Right lobe of liver (tissue), 6 donors: ENCODE results near the gene CACHD1. TPM values are rescaled to one million over a fixed set of nuclear protein-coding genes. Genes with fewer than 3 reads are reported as not detected.
A peak's percentile ranks its signal among the peaks of the same experiment; 100 is the strongest.

ENCODE experiments used
- ATAC-seq, 4 donors: fragments of 200-7000 bp; cut with Tn5 transposase; one replicate each; pipeline ENCODE4 v1.9.1; 2020; ENCODE audit warnings: mild to moderate bottlenecking in 4 of 4, moderate library complexity in 4 of 4
- DNase-seq, 3 donors: peaks; one replicate each; pipeline ENCODE4 v3.0.0-alpha.2; 2020
- H3K27ac ChIP-seq, 3 donors: fragments of 200-600 bp; one replicate each; pipeline ENCODE4 v1.8.0; 2022
- H3K27me3 ChIP-seq, 2 donors: fragments of 200-600 bp; one replicate each; pipeline ENCODE4 v1.8.0; 2022
- H3K36me3 ChIP-seq, 4 donors: fragments of 200-600 bp; sonication (generic) in 1 of 4; one replicate each; pipeline versions ENCODE4 v1.5.1 to v1.8.0; 2017 to 2022; ENCODE audit warnings: control low read depth in 1 of 4
- H3K4me1 ChIP-seq, 4 donors: fragments of 200-600 bp; sonication (generic) in 1 of 4; one replicate each; pipeline versions ENCODE4 v1.5.1 to v1.8.0; 2017 to 2022; ENCODE audit warnings: control low read depth in 1 of 4
- H3K4me3 ChIP-seq, 3 donors: fragments of 200-600 bp; one replicate each; pipeline ENCODE4 v1.8.0; 2022
- H3K9me3 ChIP-seq, 4 donors: fragments of 200-600 bp; sonication (generic) in 1 of 4; one replicate each; pipeline versions ENCODE4 v1.5.1 to v1.8.0; 2017 to 2022; ENCODE audit warnings: control low read depth in 1 of 4
- POLR2A ChIP-seq: fragments of 450-650 bp; IDR thresholded peaks from one replicate; pipeline ENCODE4 v1.6.1; 2017; ENCODE audit warnings: antibody characterized with exemption, mild to moderate bottlenecking
- WGBS: methylation state at CpG from one replicate; pipeline ENCODE4 v1.1.6; 2018; ENCODE audit warnings: low coverage, low lambda C conversion rate; ENCODE audit not compliant: insufficient coverage; ENCODE audit errors: missing lambda C conversion rate; 5-methylcytosine and 5-hydroxymethylcytosine counted together
- intact Hi-C, 2 donors: fragments of 100-400 bp; cut with DNase I; formaldehyde crosslinking; loops; one replicate each; pipeline versions ENCODE4 v1.11.2 to v1.14.1; 2022
- total RNA-seq, 6 experiments: library from RNA; depleted of rRNA in 2 of 6; stranded (reverse); fragments of >200 nt in 2 of 6; fragmentation: NEBNext Ultra II Directional in 3 of 6; extraction: Animal tissue kit (Norgen Biotek cat#: 25700) in 3 of 6; gene quantifications; one replicate each; pipeline versions ENCODE4 v1.1.0 to v1.2.4, GENCODE V29; 2016 to 2023
- TF ChIP-seq, protein P1 (sequence below), 4 donors: fragments of 200-600 bp in 3 of 4; fragments of 450-650 bp in 1 of 4; IDR thresholded peaks; one replicate each; pipeline versions ENCODE4 v1.5.1 to v1.8.0; 2016 to 2022; ENCODE audit warnings: antibody characterized with exemption in 4 of 4, mild to moderate bottlenecking in 2 of 4
- donor health status: DM: no; HTN: yes; CAD: no.
- donor health status: DM: no; HTN: no; CAD: no.
- donor health status: DM: no; HTN: no; CAD: no.
- donor health status: DM: no; HTN: yes; CAD: no.
- donor health status: DM: no; HTN: yes; CAD: no.

CACHD1 gene
- total RNA-seq, 6 experiments from 2014 or later, result 0.59 to 3.0 (median 1.3) TPM

DNA sequence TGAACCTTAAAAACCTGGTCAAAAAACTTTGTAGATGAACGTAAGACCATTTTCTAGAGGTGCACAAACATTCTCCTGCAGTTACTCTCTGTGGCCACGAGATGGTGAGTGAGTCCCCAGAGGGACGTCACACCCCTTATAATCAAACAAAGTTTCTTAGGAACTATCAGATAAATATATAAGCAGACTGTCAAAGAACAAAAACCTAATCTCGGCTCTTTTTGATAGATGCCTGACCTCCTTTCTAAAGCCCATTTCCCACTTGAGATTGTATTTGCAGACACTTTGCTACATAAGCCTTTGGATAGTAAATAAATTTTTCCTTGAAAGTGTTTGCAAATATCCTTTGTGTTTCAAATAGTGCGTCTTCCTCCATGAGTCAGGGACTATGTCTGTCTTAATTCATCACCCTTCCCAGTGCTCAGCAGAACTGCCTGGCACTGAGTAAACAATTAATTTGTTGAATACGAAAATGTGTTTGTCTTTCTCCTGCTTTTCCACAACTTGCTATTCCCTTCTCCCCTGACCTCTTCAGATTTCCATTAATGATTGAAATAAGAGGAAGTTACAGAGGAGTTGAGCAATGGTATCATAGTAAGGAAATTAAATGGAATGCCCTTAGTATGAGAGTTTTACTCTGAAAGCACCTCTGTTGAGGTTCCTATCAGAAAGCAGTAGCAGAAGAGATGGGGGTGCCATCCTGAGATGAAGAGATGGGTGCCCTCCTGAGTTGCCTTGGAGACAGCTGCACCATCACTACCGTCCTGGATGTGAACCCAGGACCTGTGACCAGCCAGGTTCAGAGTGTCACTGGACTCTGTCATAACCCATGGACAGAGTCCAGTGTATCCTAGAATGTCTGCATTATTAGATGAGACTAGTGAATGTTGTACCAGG, 217.1 kb downstream of the CACHD1 start:
- intact Hi-C loops, result no loop called here

DNA sequence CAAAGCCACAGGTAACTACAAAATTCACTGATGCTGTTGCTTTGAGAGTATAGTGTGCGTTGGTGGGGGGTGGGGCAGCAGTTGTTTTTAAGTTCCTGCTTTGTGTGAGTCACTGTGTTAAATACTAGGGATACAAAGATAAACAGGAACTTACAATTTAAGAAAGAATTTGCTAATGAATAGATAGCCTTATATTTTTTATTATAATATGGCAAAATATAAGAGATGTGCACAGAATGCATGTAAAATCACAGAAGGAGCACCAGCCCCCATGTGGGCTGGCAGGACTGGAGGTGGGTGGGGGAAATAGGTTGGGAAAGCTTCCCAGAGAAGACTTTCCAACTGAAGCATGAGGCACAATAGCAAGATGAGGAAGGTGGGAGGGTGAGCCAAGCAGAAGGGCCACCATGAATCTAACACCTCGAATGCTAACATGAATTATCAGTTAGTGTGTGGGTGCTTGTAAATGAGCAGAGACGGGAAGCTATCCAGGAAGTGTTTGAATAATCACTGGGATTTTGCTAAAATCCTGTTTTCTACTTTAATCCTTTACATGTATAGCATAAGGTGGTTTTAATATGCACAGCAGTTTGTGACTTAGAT, 217.9 kb downstream of the CACHD1 start:
- no peak for TF ChIP-seq POLR2A
- TF ChIP-seq, protein P1, sequence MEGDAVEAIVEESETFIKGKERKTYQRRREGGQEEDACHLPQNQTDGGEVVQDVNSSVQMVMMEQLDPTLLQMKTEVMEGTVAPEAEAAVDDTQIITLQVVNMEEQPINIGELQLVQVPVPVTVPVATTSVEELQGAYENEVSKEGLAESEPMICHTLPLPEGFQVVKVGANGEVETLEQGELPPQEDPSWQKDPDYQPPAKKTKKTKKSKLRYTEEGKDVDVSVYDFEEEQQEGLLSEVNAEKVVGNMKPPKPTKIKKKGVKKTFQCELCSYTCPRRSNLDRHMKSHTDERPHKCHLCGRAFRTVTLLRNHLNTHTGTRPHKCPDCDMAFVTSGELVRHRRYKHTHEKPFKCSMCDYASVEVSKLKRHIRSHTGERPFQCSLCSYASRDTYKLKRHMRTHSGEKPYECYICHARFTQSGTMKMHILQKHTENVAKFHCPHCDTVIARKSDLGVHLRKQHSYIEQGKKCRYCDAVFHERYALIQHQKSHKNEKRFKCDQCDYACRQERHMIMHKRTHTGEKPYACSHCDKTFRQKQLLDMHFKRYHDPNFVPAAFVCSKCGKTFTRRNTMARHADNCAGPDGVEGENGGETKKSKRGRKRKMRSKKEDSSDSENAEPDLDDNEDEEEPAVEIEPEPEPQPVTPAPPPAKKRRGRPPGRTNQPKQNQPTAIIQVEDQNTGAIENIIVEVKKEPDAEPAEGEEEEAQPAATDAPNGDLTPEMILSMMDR (IDR thresholded peaks at IDR 0.05), result no peak
- Histone ChIP-seq H3K36me3 (no peaks in the 10 kb centered on the region), H3K27ac (no peak overlapping the region), H3K9me3 (no peaks in the 10 kb centered on the region), H3K4me1 (no peaks in the 10 kb centered on the region), H3K27me3 (no peaks in the 10 kb centered on the region), H3K4me3 (no peak overlapping the region)
- intact Hi-C loops, result no loop called here
- 35% methylated on average over 2 of the region's 3 CpGs for WGBS
- peak in 1 of 3 donors; percentile 35 for DNase-seq
- peak in 1 of 4 donors; percentile 42 for ATAC-seq

More for the DNA sequence above, 217.1 kb downstream of the CACHD1 start:
- Histone ChIP-seq H3K9me3 (no peaks in the 10 kb centered on the region), H3K4me1 (no peaks in the 10 kb centered on the region), H3K27ac (no peak overlapping the region), H3K27me3 (no peaks in the 10 kb centered on the region), H3K36me3 (no peaks in the 10 kb centered on the region), H3K4me3 (no peak overlapping the region)
- ATAC-seq, result peak; percentile 87 to 90 (median 87)
- TF ChIP-seq, protein P1 (IDR thresholded peaks at IDR 0.05), result peak; percentile 74 to 84 (median 81)
- TF ChIP-seq POLR2A, result no peak
- WGBS, result 13% methylated on average over 7 of the region's 7 CpGs
- no peak for DNase-seq

DNA sequence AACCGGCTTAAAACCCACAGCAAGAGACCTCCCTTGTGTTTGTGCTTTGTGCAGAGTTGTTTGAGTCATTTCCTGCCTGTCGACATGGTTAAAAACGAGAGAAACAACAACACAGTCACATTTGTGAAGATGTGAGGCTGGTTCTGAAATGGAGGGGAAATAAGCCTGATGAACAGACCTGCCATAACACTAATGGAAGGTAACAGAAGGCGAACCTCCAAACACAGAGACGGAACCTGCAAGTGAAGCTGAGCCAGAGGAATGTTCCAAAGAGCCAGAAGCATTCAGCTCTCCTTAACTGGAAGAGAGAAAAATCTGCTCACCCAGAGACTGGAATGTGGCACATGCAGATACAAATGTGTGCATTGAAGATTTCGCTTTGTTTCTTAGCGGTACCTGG, 221.7 kb downstream of the CACHD1 start:
- Histone ChIP-seq H3K27me3 (no peaks in the 10 kb centered on the region), H3K4me1 (no peaks in the 10 kb centered on the region), H3K36me3 (no peaks in the 10 kb centered on the region), H3K4me3 (no peak overlapping the region), H3K9me3 (no peaks in the 10 kb centered on the region), H3K27ac (no peak overlapping the region)
- intact Hi-C loops, result loop anchor here in 1 of 2 donors (10.0 kb wide), 1 partner anchor 133 kb away; no protein-coding TSS in a partner anchor
- no peak for DNase-seq
- 64% methylated on average over 7 of the region's 7 CpGs for WGBS
- ATAC-seq, result no peak
- TF ChIP-seq POLR2A, result no peak

DNA sequence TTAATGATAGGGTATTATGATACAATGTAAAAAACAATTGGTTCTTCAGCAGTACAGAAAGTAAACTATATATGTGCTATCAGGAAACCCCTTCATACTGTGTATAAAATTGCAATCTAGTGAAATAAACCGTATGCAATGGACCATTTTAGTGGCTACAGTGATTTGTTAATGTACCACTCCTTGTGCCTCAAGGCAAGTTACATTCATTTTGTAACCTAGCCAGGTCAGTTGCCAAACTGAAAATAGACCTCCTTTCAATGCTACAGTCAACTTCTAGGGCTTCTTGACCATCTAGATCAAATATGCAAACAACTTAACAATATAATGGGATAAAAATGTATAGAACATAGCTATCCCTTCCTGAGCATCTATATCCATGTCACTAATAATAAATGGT, 223.0 kb downstream of the CACHD1 start:
- Histone ChIP-seq H3K4me1 (no peaks in the 10 kb centered on the region), H3K27me3 (no peaks in the 10 kb centered on the region), H3K27ac (no peak overlapping the region), H3K4me3 (no peak overlapping the region), H3K9me3 (no peaks in the 10 kb centered on the region), H3K36me3 (no peaks in the 10 kb centered on the region)
- TF ChIP-seq, protein P1 (IDR thresholded peaks at IDR 0.05), result no peak
- TF ChIP-seq POLR2A, result no peak
- intact Hi-C loops, result loop anchor here in 1 of 2 donors (10.0 kb wide), 1 partner anchor 132 kb away; no protein-coding TSS in a partner anchor
- DNase-seq, result no peak
- WGBS, result 0% methylated on average over 1 of the region's 1 CpG
- no peak for ATAC-seq

DNA sequence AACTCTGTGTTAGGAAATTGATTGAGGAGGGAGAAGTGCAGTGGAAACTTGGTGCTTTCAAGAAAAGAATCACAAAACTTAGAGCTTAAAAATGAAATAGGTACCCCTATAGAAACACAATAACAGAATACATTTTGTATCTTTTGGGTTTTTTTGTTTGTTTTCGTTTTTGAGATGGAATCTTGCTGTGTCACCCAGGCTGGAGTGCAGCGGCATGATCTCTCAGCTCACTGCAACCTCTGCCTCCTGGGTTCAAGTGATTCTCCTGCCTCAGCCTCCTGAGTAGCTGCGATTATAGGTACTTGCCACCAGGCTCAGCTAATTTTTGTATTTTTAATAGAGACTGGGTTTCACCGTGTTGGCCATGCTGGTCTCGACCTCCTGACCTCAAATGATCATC, 223.5 kb downstream of the CACHD1 start:
- DNase-seq (no peak), ATAC-seq (no peak)
- H3K27ac ChIP-seq, result no peak overlapping the region
- no peak for TF ChIP-seq POLR2A
- TF ChIP-seq, protein P1 (IDR thresholded peaks at IDR 0.05), result no peak
- intact Hi-C loops, result loop anchor here in 1 of 2 donors (10.0 kb wide), 1 partner anchor 131 kb away; no protein-coding TSS in a partner anchor
- H3K4me1 ChIP-seq, result no peaks in the 10 kb centered on the region
- H3K9me3 ChIP-seq, result no peaks in the 10 kb centered on the region
- no peaks in the 10 kb centered on the region for H3K27me3 ChIP-seq
- WGBS, result 90% methylated on average over 5 of the region's 5 CpGs
- H3K4me3 ChIP-seq, result no peak overlapping the region
- H3K36me3 ChIP-seq, result no peaks in the 10 kb centered on the region
